Fibroblast of mammary gland (primary cell): ENCODE measurements around the gene TBC1D10A.

Experiments
- DNase-seq: peaks from one replicate; pipeline ENCODE4 v3.0.0-alpha.2; 2010; ENCODE audit warnings: low read depth
- H3K4me3 ChIP-seq: 2 replicates; pipeline ENCODE4 v1.5.1; 2011; ENCODE audit warnings: low read depth, mild to moderate bottlenecking, low read length, moderate library complexity; ENCODE audit not compliant: control insufficient read depth
- TF ChIP-seq, protein P1 (sequence below): conservative IDR thresholded peaks from 2 replicates; pipeline ENCODE4 v1.5.1; 2011; ENCODE audit warnings: low read depth, low read length, inconsistent platforms; ENCODE audit not compliant: control insufficient read depth, insufficient read depth

The TBC1D10A gene

DNA sequence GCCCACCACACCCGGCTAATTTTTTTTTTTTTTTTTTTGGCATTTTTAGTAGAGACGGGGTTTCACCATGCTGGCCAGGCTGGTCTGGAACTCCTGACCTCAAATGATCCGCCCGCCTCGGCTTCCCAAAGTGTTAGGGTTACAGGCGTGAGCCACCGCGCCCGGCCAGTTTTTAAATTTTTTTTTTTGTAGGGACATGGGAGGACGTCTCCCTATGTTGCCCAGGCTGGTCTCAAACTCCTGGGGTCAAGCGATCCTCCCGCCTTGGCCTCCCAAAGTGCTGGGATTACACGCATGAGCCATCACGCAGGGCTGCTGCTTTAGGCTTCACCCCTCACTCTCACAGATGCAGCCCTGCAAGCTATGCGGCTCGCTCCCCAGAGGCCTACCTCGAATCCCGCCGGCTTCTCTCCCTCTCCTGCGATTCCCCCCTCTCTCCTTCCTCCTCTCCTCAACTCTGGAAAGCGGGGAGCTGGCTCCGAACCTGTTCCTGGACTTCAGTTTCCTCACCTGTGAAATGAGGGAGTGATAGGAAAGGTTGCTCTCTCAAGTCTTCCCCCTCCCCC lies 31.0 kb upstream of the TBC1D10A start:
- no peak for DNase-seq
- TF ChIP-seq, protein P1, sequence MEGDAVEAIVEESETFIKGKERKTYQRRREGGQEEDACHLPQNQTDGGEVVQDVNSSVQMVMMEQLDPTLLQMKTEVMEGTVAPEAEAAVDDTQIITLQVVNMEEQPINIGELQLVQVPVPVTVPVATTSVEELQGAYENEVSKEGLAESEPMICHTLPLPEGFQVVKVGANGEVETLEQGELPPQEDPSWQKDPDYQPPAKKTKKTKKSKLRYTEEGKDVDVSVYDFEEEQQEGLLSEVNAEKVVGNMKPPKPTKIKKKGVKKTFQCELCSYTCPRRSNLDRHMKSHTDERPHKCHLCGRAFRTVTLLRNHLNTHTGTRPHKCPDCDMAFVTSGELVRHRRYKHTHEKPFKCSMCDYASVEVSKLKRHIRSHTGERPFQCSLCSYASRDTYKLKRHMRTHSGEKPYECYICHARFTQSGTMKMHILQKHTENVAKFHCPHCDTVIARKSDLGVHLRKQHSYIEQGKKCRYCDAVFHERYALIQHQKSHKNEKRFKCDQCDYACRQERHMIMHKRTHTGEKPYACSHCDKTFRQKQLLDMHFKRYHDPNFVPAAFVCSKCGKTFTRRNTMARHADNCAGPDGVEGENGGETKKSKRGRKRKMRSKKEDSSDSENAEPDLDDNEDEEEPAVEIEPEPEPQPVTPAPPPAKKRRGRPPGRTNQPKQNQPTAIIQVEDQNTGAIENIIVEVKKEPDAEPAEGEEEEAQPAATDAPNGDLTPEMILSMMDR, result no peak
- peak overlapping the region; percentile 94 for H3K4me3 ChIP-seq

DNA sequence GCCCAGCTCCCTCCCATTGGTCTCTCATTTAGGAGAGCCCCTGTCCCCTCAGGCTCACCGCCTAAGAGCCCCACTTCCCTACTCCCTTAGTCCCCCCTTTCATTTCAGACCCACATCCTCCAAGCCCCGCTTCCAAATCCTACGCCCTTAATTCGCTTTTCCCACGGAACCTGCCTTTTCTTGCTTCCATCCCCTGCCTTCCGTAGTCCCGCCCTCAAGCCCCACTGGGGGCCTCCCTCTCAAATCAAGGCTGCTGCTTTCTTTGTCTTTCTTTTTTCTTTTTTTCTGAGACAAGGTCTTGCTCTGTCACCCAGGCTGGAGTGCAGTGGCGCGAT lies 30.5 kb upstream of the TBC1D10A start:
- DNase-seq, result no peak
- H3K4me3 ChIP-seq, result peak overlapping the region; percentile 94
- TF ChIP-seq, protein P1, result no peak

DNA sequence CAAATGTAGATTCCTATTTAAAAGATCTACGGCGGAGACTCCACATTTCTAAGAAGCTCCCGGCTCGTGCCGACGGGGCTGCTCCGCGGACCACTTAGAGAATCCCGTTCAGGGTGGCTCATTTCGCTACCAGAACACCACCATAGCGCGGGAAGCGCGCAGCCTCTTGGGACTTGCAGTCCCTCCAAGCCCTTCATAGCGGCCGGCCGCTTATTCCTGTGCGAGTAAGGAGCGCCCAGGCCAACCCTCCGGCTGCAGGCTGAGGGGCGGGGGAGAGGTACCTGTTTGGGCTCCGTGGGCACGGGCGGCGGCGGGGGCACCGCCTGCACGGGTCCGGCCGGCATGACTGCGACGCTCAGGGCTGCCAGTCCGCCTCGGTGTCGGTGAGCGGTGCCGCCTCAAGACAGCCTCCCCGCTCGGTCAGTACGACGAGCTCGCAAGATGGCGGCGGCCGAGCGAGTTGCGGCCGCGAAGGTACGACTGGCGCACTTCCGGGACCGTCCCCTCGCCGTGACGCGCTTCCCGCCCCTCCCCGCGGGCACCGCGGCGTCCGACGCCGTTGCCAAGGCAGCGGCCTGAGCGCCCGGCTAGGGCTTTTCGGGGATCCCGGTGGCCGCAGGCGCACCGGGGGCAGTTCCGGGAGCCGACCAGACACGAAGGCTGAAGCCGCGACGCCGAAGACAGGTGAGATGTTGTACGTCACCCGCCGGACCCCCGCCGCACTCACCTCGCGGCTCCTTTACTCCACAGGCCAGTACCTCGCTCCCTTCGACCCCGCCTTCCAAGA lies 29.9 kb upstream of the TBC1D10A start, which contains the start of the genes CCDC157 and SF3A1:
TSS of gene CCDC157 (plus strand) at position 559 of the 787 bp plus-strand sequence. CDS start 8,994 bp downstream, outside the sequence.
TSS of gene SF3A1 (minus strand) at position 446 of the 787 bp plus-strand sequence. CDS start at position 344, 102 bp downstream.
- TF ChIP-seq, protein P1, result no peak
- DNase-seq, result peak; percentile 88
- H3K4me3 ChIP-seq, result peak within 1 kb of the TSS; percentile 94

DNA sequence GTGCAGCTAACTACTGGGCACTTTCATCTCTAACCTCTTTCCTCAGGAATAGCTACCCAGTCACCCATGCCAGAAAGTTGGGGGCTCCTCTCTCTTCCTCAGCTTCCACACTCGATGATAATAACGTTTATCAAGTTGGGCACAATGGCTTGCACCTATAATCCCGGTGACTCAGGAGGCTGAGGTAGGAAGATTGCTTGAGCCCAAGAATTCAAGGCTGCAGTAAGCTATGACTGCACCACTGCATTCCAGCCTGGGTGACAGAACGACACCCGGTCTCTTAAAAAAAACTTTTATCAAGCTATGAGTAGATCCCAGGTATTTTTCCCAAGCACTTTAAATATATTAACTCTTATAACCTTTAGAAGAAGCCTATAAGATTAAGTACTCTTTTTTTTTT lies 27.9 kb upstream of the TBC1D10A start:
- DNase-seq, result no peak
- H3K4me3 ChIP-seq, result no peak overlapping the region
- TF ChIP-seq, protein P1, result no peak

DNA sequence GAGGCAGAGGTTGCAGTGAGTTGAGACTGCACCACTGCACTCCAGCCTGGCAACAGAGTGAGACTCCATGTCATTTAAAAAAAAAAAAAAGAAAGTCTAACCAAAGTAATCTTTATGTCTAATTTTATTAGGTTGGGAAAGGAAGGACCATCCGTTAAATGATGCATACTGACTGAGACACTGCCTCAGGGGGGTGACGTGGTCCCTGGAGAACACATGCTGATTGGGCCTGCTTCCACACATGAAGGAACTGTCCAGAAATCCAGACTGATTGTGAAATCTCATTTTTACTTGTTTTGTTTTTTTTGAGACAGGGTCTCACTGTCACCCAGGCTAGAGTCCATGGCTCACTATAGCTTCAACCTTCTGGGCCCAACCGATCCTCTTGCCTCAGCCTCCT lies 24.5 kb upstream of the TBC1D10A start:
- DNase-seq, result peak; percentile 64
- no peak overlapping the region for H3K4me3 ChIP-seq
- TF ChIP-seq, protein P1, result no peak

DNA sequence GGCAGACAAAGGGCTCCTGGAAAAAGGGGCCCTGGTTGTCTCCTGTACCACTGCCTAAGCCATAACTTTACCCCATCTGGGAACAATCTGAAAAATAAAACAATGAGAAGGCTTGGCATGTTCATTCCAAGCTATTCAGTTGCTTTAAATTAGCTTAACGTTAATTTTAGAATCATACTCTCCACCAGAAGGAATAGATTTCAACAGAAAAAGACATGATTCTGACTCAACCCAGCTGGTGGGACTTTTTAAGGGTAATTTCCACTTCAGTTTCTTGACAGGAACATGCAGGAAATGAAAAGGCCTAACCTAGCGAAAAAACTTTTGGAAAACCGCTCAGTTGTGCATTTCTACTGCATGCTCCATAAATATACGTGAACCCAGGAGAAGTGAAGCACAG lies 22.1 kb upstream of the TBC1D10A start:
- peak; percentile 33 for DNase-seq
- H3K4me3 ChIP-seq, result no peak overlapping the region
- TF ChIP-seq, protein P1, result no peak
